Measurements from ENCODE around the gene HGS. TPM values are rescaled to one million over a fixed set of nuclear protein-coding genes. Genes with fewer than 3 reads are reported as not detected.

HGS gene
- total RNA-seq, 1 experiment from 2014 or later = 160 TPM

- no peaks in the 10 kb centered on the region for H3K9me3 Mint-ChIP-seq (ENCODE audit: unreplicated experiment)
- BruUV-seq (replicated peaks) = no TSS peak
- DNase-seq (ENCODE audit: unreplicated experiment) = peak; percentile 80
- POLR2A ChIA-PET = interaction anchor here (0.6 kb wide), 1 partner anchor 21 kb away, joined by 3 read pairs; no protein-coding TSS in a partner anchor
- H3K36me3 Mint-ChIP-seq (ENCODE audit: insufficient read depth, unreplicated experiment) = no peaks in the 10 kb centered on the region
- intact Hi-C loops (cut with micrococcal nuclease) = no loop called here
- peaks cover 6% of the 10 kb centered on the region for H3K4me1 Mint-ChIP-seq (ENCODE audit: insufficient read depth, unreplicated experiment)
- H3K27ac Mint-ChIP-seq (ENCODE audit: low read depth, unreplicated experiment) = no peak overlapping the region
- no peaks in the 10 kb centered on the region for H3K27me3 Mint-ChIP-seq (ENCODE audit: insufficient read depth, unreplicated experiment)
- CTCF ChIA-PET = interaction anchor here (0.6 to 2.1 kb wide), 9 partner anchors 8 to 483 kb away, joined by 3 to 11 read pairs (median 3); no protein-coding TSS in a partner anchor
- H3K4me3 Mint-ChIP-seq (ENCODE audit: unreplicated experiment) = no peak overlapping the region
- peak; percentile 93 for TF ChIP-seq CTCF (IDR thresholded peaks at IDR 0.05; ENCODE audit: unreplicated experiment)
These were observed 49.9 kb downstream of the HGS start for GRCh38 chr17:81733507-81734404.

- ChIA-PET CTCF (interaction anchor here (0.6 to 2.1 kb wide), 9 partner anchors 9 to 1478 kb away, joined by 3 to 11 read pairs (median 3); no protein-coding TSS in a partner anchor), POLR2A (interaction anchor here (1.1 to 1.7 kb wide), 3 partner anchors 66 to 158 kb away, joined by 3 to 6 read pairs (median 3); partner anchors contain the start of gene MCRIP1)
- Mint-ChIP-seq H3K4me3 (ENCODE audit: unreplicated experiment) (no peak overlapping the region), H3K9me3 (ENCODE audit: unreplicated experiment) (no peaks in the 10 kb centered on the region), H3K27ac (ENCODE audit: low read depth, unreplicated experiment) (no peak overlapping the region), H3K27me3 (ENCODE audit: insufficient read depth, unreplicated experiment) (no peaks in the 10 kb centered on the region), H3K36me3 (ENCODE audit: insufficient read depth, unreplicated experiment) (no peaks in the 10 kb centered on the region), H3K4me1 (ENCODE audit: insufficient read depth, unreplicated experiment) (peaks cover 6% of the 10 kb centered on the region)
- BruUV-seq (replicated peaks) = no TSS peak
- no peak for TF ChIP-seq CTCF (IDR thresholded peaks at IDR 0.05; ENCODE audit: unreplicated experiment)
- no peak for DNase-seq (ENCODE audit: unreplicated experiment)
- intact Hi-C loops (cut with micrococcal nuclease) = no loop called here
These were observed 50.8 kb downstream of the HGS start for GRCh38 chr17:81734405-81735263.

- DNase-seq (ENCODE audit: unreplicated experiment) = peak; percentile 39
- Mint-ChIP-seq H3K27me3 (ENCODE audit: insufficient read depth, unreplicated experiment) (no peaks in the 10 kb centered on the region), H3K27ac (ENCODE audit: low read depth, unreplicated experiment) (no peak overlapping the region), H3K36me3 (ENCODE audit: insufficient read depth, unreplicated experiment) (no peaks in the 10 kb centered on the region), H3K4me3 (ENCODE audit: unreplicated experiment) (no peak overlapping the region), H3K9me3 (ENCODE audit: unreplicated experiment) (no peaks in the 10 kb centered on the region), H3K4me1 (ENCODE audit: insufficient read depth, unreplicated experiment) (peaks cover 6% of the 10 kb centered on the region)
- no TSS peak for BruUV-seq (replicated peaks)
- no peak for TF ChIP-seq CTCF (IDR thresholded peaks at IDR 0.05; ENCODE audit: unreplicated experiment)
- intact Hi-C loops (cut with micrococcal nuclease) = no loop called here
- ChIA-PET POLR2A (interaction anchor here (0.6 to 1.7 kb wide), 7 partner anchors 59 to 195 kb away, joined by 3 to 6 read pairs (median 3); partner anchors contain the start of genes CCDC137, MCRIP1 and OXLD1), CTCF (interaction anchor here (0.6 to 2.1 kb wide), 6 partner anchors 10 to 1479 kb away, joined by 3 to 11 read pairs (median 4); no protein-coding TSS in a partner anchor)
These were observed 51.7 kb downstream of the HGS start for GRCh38 chr17:81735264-81736102.

Data from MCF 10A (cell line).